ENCODE data around the gene KCNQ5.

KCNQ5 gene

DNA sequence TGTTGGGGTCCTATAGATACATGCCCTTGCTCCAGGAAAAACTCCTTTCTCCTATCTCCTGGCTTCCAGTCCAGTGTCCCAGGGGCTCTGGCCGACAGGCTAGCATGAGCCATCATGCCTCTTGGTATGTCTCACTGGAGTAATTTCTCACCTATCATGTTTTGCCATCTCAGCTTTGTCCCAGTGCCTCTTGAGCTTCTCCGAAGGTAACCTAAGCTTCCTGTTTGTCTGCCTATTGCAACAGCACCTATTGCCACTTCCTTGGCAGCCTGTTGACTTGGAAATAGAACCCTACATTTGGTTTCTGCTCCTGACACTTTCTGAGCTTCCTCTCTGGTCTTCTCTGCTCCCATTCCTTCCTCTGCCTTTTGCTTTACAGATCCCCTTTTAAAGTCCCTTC, 197.7 kb downstream of the KCNQ5 start:
- TF ChIP-seq, protein P1, sequence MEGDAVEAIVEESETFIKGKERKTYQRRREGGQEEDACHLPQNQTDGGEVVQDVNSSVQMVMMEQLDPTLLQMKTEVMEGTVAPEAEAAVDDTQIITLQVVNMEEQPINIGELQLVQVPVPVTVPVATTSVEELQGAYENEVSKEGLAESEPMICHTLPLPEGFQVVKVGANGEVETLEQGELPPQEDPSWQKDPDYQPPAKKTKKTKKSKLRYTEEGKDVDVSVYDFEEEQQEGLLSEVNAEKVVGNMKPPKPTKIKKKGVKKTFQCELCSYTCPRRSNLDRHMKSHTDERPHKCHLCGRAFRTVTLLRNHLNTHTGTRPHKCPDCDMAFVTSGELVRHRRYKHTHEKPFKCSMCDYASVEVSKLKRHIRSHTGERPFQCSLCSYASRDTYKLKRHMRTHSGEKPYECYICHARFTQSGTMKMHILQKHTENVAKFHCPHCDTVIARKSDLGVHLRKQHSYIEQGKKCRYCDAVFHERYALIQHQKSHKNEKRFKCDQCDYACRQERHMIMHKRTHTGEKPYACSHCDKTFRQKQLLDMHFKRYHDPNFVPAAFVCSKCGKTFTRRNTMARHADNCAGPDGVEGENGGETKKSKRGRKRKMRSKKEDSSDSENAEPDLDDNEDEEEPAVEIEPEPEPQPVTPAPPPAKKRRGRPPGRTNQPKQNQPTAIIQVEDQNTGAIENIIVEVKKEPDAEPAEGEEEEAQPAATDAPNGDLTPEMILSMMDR (IDR thresholded peaks at IDR 0.05; ENCODE audit: insufficient read depth, missing control alignments): no peak
- no peak for FAIRE-seq
- DNase-seq (ENCODE audit: insufficient read length, low spot score): no peak

DNA sequence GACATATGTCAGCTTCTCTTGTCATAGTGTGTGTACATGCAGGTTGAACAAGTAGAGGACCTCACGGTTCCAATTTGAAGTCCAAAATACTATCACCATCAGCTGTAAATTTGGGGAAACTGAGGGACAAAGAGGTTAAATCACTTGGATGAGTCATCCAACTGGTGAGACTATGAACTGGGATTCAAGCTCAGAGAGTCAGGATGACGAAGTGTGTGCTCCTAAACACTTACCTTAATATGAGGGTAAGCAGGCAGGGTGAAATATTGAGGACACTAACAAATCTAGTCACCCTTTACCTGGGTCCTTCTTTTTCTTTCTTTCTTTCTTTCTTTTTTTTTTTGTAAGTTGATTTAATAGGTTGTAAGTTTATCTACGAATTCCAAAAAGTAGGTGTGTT, 198.3 kb downstream of the KCNQ5 start:
- TF ChIP-seq, protein P1 (IDR thresholded peaks at IDR 0.05; ENCODE audit: insufficient read depth, missing control alignments): no peak
- DNase-seq (ENCODE audit: insufficient read length, low spot score): no peak
- FAIRE-seq: no peak

DNA sequence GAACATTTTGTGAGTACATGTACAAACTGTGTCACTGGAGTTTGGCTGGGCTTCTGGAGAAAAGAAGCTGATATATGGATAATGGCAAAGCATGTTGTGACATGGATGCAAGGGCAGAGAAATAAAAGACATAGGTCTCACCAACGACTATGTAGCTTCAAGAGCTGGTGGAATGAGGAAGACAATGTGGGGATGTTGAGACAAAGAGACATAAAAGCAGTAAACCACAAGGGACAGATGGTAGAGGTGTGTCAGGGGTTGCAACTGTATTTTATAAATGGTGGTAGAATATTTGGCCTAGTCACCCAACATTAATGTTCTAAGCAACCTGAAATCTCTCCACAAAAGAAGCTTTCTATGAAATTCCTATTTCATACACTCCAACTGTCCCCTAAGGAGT, 199.0 kb downstream of the KCNQ5 start:
- no peak for DNase-seq (ENCODE audit: insufficient read length, low spot score)
- no peak for FAIRE-seq
- TF ChIP-seq, protein P1 (IDR thresholded peaks at IDR 0.05; ENCODE audit: insufficient read depth, missing control alignments): no peak

DNA sequence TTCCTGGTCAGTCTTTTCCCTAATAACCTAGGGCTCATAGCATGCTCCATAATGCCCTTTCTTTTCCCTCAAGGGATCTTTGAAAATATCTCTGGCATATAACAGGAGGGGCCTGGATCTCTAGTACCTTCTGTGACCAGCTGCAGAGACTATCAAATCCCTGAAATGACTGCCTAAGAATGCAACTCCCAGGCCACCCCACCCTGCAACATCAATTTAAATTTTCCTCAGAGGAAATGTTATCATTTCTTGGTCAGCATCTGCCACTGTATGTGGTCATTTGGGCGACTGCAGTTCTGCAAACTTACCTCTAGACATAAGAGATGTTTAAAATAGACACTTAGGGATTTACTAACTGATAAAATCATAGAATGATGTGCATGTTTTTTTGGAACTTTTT, 200.2 kb downstream of the KCNQ5 start:
- FAIRE-seq: no peak
- TF ChIP-seq, protein P1 (IDR thresholded peaks at IDR 0.05; ENCODE audit: insufficient read depth, missing control alignments): no peak
- no peak for DNase-seq (ENCODE audit: insufficient read length, low spot score)

DNA sequence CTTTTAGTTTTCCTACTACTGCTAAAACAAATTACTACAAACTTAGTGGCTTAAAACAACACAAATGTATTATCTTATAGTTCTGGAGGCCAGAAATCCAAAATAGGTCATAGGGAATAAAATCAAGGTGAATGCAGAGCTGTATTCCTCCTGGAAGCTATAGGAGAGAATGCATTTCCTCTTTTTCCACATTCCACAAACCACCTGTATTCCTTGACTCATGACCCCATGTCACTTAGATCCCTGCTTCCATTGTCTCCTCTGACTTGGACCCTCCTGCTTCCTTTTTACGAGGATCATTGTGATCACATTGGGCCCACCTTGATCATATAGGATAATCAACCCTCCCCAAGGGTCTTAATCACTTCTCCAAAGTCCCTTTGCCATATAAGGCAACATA, 200.8 kb downstream of the KCNQ5 start:
- FAIRE-seq (no peak), DNase-seq (ENCODE audit: insufficient read length, low spot score) (no peak)

DNA sequence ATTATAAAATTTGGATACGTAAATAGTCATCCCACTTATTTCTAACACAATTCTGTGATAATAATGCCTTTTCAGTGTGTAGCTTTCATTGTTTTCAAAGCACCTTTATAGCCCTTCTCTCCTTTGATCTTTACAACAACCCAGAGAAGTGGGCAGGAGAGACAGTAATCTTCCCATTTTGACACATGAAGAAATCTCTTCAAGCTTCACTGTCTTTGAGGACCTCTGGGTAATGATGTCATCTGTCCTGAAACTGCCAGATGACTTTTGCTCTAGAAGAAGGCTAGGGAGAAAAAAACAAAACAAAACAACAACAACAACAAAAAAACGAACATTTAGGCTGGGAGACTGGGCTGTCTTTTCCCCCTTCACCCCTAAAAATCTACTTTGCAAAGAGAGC, 203.0 kb downstream of the KCNQ5 start:
- no peak for DNase-seq (ENCODE audit: insufficient read length, low spot score)
- no peak for FAIRE-seq
- TF ChIP-seq, protein P1 (IDR thresholded peaks at IDR 0.05; ENCODE audit: insufficient read depth, missing control alignments): no peak

More for the DNA sequence above, 200.8 kb downstream of the KCNQ5 start:
- TF ChIP-seq, protein P1 (IDR thresholded peaks at IDR 0.05; ENCODE audit: insufficient read depth, missing control alignments): no peak

DNA sequence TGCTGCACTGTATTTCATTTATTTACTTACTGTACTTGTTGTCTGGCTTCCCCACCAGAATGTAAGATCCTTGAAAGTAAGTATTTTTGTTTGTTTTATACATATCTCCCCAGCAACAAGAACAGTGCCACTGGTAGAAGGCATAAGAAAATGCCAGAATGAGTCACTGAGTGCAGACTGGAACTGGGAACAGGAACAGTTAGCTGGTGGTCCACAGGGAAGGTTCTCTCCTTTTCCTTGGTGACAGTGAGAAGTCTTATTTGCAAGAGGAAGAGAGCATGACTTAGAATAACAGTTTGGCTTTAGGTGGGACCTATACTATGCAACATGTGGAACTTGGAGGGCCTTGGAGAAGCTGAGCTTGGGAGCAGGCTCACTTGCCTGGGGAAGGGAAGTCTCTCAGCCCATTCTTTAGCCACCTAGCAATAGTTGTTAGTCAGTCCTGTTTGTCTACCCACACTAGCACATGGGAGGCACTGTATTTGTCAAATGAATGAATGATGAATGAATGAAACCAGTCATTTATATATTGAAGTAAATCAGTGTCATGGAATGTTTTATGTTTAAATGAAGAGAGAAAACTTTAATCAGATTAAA, 203.5 kb downstream of the KCNQ5 start:
- TF ChIP-seq, protein P1 (IDR thresholded peaks at IDR 0.05; ENCODE audit: insufficient read depth, missing control alignments): no peak
- no peak for FAIRE-seq
- DNase-seq (ENCODE audit: insufficient read length, low spot score): no peak

Measured in D721Med (cell line).